AG10803 (cell line): ENCODE measurements around the gene SESN3.

Experiments used
- DNase-seq: peaks from one replicate; pipeline ENCODE4 v3.0.0; 2010; ENCODE audit warnings: low read depth
- H3K4me3 ChIP-seq: 2 replicates; pipeline ENCODE4 v1.5.1; 2011; ENCODE audit warnings: mild to moderate bottlenecking, low read length, control low read depth
- TF ChIP-seq, protein P1 (sequence below): conservative IDR thresholded peaks from 2 replicates; pipeline ENCODE4 v1.5.1; 2011; ENCODE audit warnings: mild to moderate bottlenecking, low read length, control low read depth, inconsistent platforms

SESN3 gene

GRCh38 chr11:95135880-95136279, 95.1 kb downstream of the SESN3 start:
- H3K4me3 ChIP-seq: no peak overlapping the region
- DNase-seq: no peak
- TF ChIP-seq, protein P1, sequence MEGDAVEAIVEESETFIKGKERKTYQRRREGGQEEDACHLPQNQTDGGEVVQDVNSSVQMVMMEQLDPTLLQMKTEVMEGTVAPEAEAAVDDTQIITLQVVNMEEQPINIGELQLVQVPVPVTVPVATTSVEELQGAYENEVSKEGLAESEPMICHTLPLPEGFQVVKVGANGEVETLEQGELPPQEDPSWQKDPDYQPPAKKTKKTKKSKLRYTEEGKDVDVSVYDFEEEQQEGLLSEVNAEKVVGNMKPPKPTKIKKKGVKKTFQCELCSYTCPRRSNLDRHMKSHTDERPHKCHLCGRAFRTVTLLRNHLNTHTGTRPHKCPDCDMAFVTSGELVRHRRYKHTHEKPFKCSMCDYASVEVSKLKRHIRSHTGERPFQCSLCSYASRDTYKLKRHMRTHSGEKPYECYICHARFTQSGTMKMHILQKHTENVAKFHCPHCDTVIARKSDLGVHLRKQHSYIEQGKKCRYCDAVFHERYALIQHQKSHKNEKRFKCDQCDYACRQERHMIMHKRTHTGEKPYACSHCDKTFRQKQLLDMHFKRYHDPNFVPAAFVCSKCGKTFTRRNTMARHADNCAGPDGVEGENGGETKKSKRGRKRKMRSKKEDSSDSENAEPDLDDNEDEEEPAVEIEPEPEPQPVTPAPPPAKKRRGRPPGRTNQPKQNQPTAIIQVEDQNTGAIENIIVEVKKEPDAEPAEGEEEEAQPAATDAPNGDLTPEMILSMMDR: no peak

DNA sequence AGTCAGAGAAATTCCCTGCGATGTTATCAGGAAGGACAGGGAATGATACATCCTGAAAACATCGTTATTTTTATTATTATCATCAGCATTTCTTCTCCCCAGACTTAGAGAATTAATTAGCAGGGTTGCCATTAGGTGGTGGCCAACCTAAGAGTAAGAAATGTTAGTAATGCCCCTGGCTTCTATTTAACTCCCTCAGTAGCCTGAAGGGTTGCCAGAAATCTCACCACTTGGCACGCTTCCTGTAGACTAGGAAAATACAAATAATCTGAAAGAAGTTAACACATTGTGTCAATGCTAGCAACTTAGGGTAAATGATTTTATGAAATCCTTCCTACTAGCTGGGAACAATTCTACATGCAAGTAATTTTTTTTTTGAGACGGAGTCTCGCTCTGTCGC, 95.8 kb downstream of the SESN3 start:
- H3K4me3 ChIP-seq: no peak overlapping the region
- DNase-seq: no peak

GRCh38 chr11:95134491-95134890, 96.5 kb downstream of the SESN3 start:
- no peak overlapping the region for H3K4me3 ChIP-seq
- DNase-seq: peak; percentile 65
- TF ChIP-seq, protein P1: no peak

More for the DNA sequence above, 95.8 kb downstream of the SESN3 start:
- TF ChIP-seq, protein P1: no peak

DNA sequence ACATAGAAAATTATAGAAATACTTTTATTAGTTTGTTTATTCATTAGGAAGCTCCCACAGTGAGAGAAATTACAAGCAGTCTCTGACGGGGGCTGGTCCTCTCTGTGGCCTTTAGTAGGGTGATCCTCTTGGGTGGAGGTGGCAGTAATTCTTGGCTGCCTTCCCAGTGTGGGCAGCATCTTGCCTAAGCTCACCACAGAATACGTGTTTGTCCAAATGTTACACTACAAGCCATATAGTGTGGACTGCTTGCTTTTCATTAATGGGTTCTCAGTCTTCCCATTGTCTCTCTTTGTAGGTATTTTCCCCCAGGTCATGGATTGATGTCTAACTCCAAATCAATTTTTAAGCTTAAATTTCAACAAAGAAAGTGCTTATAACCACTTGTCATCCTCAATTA, 98.0 kb downstream of the SESN3 start:
- DNase-seq: no peak
- H3K4me3 ChIP-seq: no peak overlapping the region
- TF ChIP-seq, protein P1: no peak

DNA sequence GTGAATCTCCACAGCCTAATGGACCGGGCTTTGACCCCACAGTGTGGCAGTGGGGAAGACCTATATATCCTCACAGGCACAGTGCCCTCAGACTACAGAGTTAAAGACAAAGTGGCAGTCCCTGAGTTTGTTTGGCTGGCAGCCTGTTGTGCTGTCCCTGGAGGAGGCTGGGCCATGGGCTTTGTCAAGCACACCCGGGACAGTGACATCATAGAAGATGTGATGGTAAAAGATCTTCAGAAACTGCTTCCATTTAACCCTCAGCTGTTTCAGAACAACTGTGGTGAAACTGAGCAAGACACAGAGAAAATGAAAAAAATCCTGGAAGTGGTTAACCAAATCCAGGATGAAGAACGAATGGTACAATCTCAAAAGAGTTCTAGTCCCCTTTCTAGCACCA, 102.4 kb downstream of the SESN3 start:
- TF ChIP-seq, protein P1: no peak
- no peak overlapping the region for H3K4me3 ChIP-seq

DNA sequence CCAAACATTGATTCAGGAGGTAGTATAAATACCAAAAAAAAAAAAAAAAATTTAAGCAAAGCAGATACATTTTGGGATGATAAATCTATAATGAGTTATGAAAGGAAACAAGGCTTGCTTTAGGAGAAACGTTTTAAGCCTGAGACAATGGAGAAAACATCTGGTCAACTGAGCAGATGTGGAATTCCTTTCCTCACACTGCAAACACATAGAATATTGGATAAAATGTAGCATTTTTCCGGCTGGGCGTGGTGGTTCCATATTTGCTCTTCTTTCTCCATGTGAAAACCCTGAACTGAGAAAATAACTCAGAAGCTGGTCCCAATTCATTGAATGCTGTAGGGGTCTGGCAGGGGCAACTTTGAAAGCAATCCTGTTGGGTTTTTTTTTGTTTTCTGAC, 107.4 kb downstream of the SESN3 start:
- no peak for DNase-seq
- TF ChIP-seq, protein P1: no peak
- H3K4me3 ChIP-seq: no peak overlapping the region

More for the DNA sequence above, 102.4 kb downstream of the SESN3 start:
- DNase-seq: no peak

- TF ChIP-seq, protein P1: no peak
- no peak for DNase-seq
Observed at GRCh38 chr11:95121698-95122097, 109.3 kb downstream of the SESN3 start.

More at GRCh38 chr11:95121698-95122097, 109.3 kb downstream of the SESN3 start:
- H3K4me3 ChIP-seq: no peak overlapping the region
